ENCODE results near the gene OSCAR. TPM values are rescaled to one million over a fixed set of nuclear protein-coding genes. Genes with fewer than 3 reads are reported as not detected.

Gene OSCAR
- total and polyA plus RNA-seq, 2 of the 13 experiments (the other 11 are each of a cell fraction or from before 2014, with no cell fraction given): 1.9 TPM; not detected in 1

GRCh38 chr19:54102421-54103169 lies 2.0 kb upstream of the OSCAR start, which contains the start of gene NDUFA3 (continued):
- TF ChIP-seq ISX (CRISPR knock-in tag; conservative IDR thresholded peaks at IDR 0.05): no peak
- TF ChIP-seq ZNF557 (CRISPR knock-in tag; IDR thresholded peaks at IDR 0.05): no peak
- no peak for TF ChIP-seq PHF5A (CRISPR knock-in tag; IDR thresholded peaks at IDR 0.05; ENCODE audit: low read depth, unreplicated experiment)
- TF ChIP-seq KDM1A (CRISPR knock-in tag; IDR thresholded peaks at IDR 0.05): peak; percentile 99
- TF ChIP-seq MTF1 (CRISPR knock-in tag; IDR thresholded peaks at IDR 0.05): no peak; the same call in 1 of the 2 replicates
- TF ChIP-seq, protein P1, sequence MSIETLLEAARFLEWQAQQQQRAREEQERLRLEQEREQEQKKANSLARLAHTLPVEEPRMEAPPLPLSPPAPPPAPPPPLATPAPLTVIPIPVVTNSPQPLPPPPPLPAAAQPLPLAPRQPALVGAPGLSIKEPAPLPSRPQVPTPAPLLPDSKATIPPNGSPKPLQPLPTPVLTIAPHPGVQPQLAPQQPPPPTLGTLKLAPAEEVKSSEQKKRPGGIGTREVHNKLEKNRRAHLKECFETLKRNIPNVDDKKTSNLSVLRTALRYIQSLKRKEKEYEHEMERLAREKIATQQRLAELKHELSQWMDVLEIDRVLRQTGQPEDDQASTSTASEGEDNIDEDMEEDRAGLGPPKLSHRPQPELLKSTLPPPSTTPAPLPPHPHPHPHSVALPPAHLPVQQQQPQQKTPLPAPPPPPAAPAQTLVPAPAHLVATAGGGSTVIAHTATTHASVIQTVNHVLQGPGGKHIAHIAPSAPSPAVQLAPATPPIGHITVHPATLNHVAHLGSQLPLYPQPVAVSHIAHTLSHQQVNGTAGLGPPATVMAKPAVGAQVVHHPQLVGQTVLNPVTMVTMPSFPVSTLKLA (IDR thresholded peaks at IDR 0.05): peak; percentile 11; the same call in 1 of the 2 replicates
- no peak for TF ChIP-seq ZSCAN21 (CRISPR knock-in tag; IDR thresholded peaks at IDR 0.05; ENCODE audit: borderline replicate concordance)
- TF ChIP-seq EEA1 (CRISPR knock-in tag; IDR thresholded peaks at IDR 0.05; ENCODE audit: borderline replicate concordance): no peak
- no peak for TF ChIP-seq ZNF660 (CRISPR knock-in tag; IDR thresholded peaks at IDR 0.05; ENCODE audit: borderline replicate concordance, low read depth)
- no peak for TF ChIP-seq FOXO4 (CRISPR knock-in tag; conservative IDR thresholded peaks at IDR 0.05)
- no peak for TF ChIP-seq ZNF484 (CRISPR knock-in tag; IDR thresholded peaks at IDR 0.05; ENCODE audit: borderline replicate concordance, low read depth)
- TF ChIP-seq, protein P2, sequence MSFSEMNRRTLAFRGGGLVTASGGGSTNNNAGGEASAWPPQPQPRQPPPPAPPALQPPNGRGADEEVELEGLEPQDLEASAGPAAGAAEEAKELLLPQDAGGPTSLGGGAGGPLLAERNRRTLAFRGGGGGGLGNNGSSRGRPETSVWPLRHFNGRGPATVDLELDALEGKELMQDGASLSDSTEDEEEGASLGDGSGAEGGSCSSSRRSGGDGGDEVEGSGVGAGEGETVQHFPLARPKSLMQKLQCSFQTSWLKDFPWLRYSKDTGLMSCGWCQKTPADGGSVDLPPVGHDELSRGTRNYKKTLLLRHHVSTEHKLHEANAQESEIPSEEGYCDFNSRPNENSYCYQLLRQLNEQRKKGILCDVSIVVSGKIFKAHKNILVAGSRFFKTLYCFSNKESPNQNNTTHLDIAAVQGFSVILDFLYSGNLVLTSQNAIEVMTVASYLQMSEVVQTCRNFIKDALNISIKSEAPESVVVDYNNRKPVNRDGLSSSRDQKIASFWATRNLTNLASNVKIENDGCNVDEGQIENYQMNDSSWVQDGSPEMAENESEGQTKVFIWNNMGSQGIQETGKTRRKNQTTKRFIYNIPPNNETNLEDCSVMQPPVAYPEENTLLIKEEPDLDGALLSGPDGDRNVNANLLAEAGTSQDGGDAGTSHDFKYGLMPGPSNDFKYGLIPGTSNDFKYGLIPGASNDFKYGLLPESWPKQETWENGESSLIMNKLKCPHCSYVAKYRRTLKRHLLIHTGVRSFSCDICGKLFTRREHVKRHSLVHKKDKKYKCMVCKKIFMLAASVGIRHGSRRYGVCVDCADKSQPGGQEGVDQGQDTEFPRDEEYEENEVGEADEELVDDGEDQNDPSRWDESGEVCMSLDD (CRISPR knock-in tag; IDR thresholded peaks at IDR 0.05; ENCODE audit: borderline replicate concordance): no peak
- 0 out of 2 replicates have a peak, but pooled peaks have one; percentile 60 for TF ChIP-seq ZNF124 (CRISPR knock-in tag; IDR thresholded peaks at IDR 0.05)
- TF ChIP-seq YY1 (IDR thresholded peaks at IDR 0.05; ENCODE audit: insufficient read depth, insufficient replicate concordance, low read depth, low read length): peak; percentile 96
- no peak for TF ChIP-seq SMARCC2 (IDR thresholded peaks at IDR 0.05)
- TF ChIP-seq ZNF704 (CRISPR knock-in tag; IDR thresholded peaks at IDR 0.05; ENCODE audit: borderline replicate concordance): no peak
- 0 out of 2 replicates have a peak, but pooled peaks have one; percentile 56 for TF ChIP-seq PCBP1 (IDR thresholded peaks at IDR 0.05; ENCODE audit: borderline replicate concordance, low read depth, low read length)
- TF ChIP-seq RFX3 (CRISPR knock-in tag; IDR thresholded peaks at IDR 0.05): no peak
- peak; percentile 91; the same call in 1 of the 2 replicates for TF ChIP-seq ZNF891 (CRISPR knock-in tag; IDR thresholded peaks at IDR 0.05)
- TF ChIP-seq ZNF549 (CRISPR knock-in tag; IDR thresholded peaks at IDR 0.05): no peak
- TF ChIP-seq YEATS4 (CRISPR knock-in tag; IDR thresholded peaks at IDR 0.05; ENCODE audit: borderline replicate concordance): 0 out of 2 replicates have a peak, but pooled peaks have one; percentile 36
- TF ChIP-seq, protein P3, sequence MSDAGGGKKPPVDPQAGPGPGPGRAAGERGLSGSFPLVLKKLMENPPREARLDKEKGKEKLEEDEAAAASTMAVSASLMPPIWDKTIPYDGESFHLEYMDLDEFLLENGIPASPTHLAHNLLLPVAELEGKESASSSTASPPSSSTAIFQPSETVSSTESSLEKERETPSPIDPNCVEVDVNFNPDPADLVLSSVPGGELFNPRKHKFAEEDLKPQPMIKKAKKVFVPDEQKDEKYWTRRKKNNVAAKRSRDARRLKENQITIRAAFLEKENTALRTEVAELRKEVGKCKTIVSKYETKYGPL (CRISPR knock-in tag; IDR thresholded peaks at IDR 0.05): no peak
